PC-3 (cell line): ENCODE measurements around the gene MRM3.

Source experiments
- CTCF ChIP-seq: fragments of 300-600 bp; sonication (generic); conservative IDR thresholded peaks from 2 replicates; pipeline ENCODE4 v1.5.1; 2017; ENCODE audit warnings: antibody characterized with exemption, low read depth, mild to moderate bottlenecking, low read length
- EZH2 ChIP-seq: fragments of 300-600 bp; sonication (generic); IDR thresholded peaks from one replicate; pipeline ENCODE4 v1.6.1; 2017; ENCODE audit warnings: antibody characterized with exemption, mild to moderate bottlenecking, low read length; ENCODE audit not compliant: unreplicated experiment
- EZH2phosphoT487 ChIP-seq: fragments of 300-600 bp; sonication (generic); IDR thresholded peaks from 2 replicates; pipeline ENCODE4 v1.6.1; 2018; ENCODE audit warnings: mild to moderate bottlenecking, antibody characterized with exemption, low read length, borderline replicate concordance

- no peak for TF ChIP-seq CTCF
- no peak for TF ChIP-seq EZH2phosphoT487
- no peak for TF ChIP-seq EZH2
Measured at GRCh38 chr17:788551-788950, 6.4 kb downstream of the MRM3 start.
